ENCODE measurements around the gene MTCL3.

MTCL3 gene

DNA sequence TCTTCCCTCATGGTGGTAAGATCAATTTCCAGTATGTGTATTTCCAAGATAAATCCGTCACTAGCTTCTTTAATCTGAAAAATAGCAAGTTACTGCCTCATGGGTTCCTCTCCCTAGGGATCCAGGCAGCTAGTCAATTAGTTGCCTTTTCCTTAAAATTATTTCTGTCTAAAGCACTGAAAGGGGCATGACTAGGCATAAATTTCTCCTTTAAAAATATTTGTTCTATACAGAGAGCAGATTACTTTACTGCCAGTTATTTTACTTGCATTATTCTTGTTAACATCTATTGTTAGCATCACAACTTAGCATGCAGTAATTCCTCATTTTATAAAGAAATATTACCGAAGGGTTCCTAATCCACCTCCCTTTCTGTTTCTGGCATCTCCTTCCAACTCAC lies 1.4 kb downstream of the MTCL3 start:
- Histone ChIP-seq H3K79me2 (ENCODE audit: insufficient read depth, low read length) (no peaks in the 10 kb centered on the region), H3K9me3 (ENCODE audit: insufficient read depth, low read length, severe bottlenecking) (no peaks in the 10 kb centered on the region), H3K36me3 (ENCODE audit: insufficient read depth, low read length) (no peaks in the 10 kb centered on the region), H3K9ac (ENCODE audit: low read depth, low read length) (no peak overlapping the region), H3K4me3 (ENCODE audit: low read depth in 1 of 2, low read length in 2 of 2) (no peak overlapping the region), H2AFZ (ENCODE audit: low read depth, low read length) (no peak overlapping the region), H3K4me2 (ENCODE audit: insufficient read depth, low read length) (no peak overlapping the region), H3K27ac (ENCODE audit: low read length) (no peak overlapping the region), H3K27me3 (ENCODE audit: insufficient read depth, low read length, poor library complexity) (peaks cover 10% of the 10 kb centered on the region), H3K4me1 (ENCODE audit: insufficient read depth, low read length) (peaks cover 28% of the 10 kb centered on the region), H4K20me1 (ENCODE audit: insufficient read depth, low read length) (peaks cover 5% of the 10 kb centered on the region)
- DNase-seq (no peak), ATAC-seq (ENCODE audit: insufficient read depth, low read depth) (no peak)
- TF ChIP-seq, protein P1, sequence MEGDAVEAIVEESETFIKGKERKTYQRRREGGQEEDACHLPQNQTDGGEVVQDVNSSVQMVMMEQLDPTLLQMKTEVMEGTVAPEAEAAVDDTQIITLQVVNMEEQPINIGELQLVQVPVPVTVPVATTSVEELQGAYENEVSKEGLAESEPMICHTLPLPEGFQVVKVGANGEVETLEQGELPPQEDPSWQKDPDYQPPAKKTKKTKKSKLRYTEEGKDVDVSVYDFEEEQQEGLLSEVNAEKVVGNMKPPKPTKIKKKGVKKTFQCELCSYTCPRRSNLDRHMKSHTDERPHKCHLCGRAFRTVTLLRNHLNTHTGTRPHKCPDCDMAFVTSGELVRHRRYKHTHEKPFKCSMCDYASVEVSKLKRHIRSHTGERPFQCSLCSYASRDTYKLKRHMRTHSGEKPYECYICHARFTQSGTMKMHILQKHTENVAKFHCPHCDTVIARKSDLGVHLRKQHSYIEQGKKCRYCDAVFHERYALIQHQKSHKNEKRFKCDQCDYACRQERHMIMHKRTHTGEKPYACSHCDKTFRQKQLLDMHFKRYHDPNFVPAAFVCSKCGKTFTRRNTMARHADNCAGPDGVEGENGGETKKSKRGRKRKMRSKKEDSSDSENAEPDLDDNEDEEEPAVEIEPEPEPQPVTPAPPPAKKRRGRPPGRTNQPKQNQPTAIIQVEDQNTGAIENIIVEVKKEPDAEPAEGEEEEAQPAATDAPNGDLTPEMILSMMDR (IDR thresholded peaks at IDR 0.05; ENCODE audit: borderline replicate concordance, extremely low read depth, low read length, poor library complexity, severe bottlenecking): no peak
- TF ChIP-seq EZH2 (IDR thresholded peaks at IDR 0.05; ENCODE audit: borderline replicate concordance, low read depth, low read length, severe bottlenecking): no peak

DNA sequence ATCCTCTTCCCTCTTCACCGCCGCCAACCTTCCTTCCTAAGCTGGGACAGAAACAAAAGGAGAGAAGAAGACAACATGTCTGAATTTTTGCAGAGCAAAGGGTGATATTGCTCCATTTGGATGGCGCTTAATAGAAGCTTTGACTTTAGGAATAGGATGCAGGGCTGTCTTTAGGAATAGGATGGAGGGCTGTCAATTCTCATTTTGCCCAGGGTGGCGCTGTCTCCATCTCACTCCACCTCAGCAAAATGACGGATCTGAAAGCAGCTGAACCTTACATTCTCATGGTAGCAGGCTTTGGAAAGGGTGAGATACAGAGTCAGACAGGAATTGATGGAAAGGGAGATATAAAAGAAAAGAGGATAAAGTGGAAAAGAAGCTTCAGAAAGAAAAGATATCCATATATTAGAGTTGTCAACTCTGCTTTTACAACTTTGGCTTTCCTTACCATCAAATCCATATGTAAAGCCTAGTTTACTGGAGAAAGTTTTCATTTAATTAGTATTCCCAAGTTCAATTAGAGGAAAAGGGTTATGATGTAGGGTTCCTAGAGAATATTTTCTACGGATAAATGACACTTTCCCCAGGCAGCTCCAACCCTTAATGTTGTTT lies 2.4 kb downstream of the MTCL3 start:
- Histone ChIP-seq H3K36me3 (ENCODE audit: insufficient read depth, low read length) (no peaks in the 10 kb centered on the region), H3K4me3 (ENCODE audit: low read depth in 1 of 2, low read length in 2 of 2) (peak overlapping the region; percentile 32 to 62; a peak in 3 of 4 replicates), H3K9ac (ENCODE audit: low read depth, low read length) (peak overlapping the region; percentile 50; the same call in 1 of the 2 replicates), H3K4me1 (ENCODE audit: insufficient read depth, low read length) (peaks cover 28% of the 10 kb centered on the region), H3K27me3 (ENCODE audit: insufficient read depth, low read length, poor library complexity) (peaks cover 10% of the 10 kb centered on the region), H2AFZ (ENCODE audit: low read depth, low read length) (peak overlapping the region; percentile 66; the same call in 1 of the 2 replicates), H3K4me2 (ENCODE audit: insufficient read depth, low read length) (peak overlapping the region; percentile 88), H3K9me3 (ENCODE audit: insufficient read depth, low read length, severe bottlenecking) (no peaks in the 10 kb centered on the region), H3K27ac (ENCODE audit: low read length) (no peak overlapping the region), H4K20me1 (ENCODE audit: insufficient read depth, low read length) (peaks cover 5% of the 10 kb centered on the region), H3K79me2 (ENCODE audit: insufficient read depth, low read length) (no peaks in the 10 kb centered on the region)
- DNase-seq (peak; percentile 49), ATAC-seq (ENCODE audit: insufficient read depth, low read depth) (peak; percentile 39)
- TF ChIP-seq, protein P1 (IDR thresholded peaks at IDR 0.05; ENCODE audit: borderline replicate concordance, extremely low read depth, low read length, poor library complexity, severe bottlenecking): peak; percentile 72
- TF ChIP-seq EZH2 (IDR thresholded peaks at IDR 0.05; ENCODE audit: borderline replicate concordance, low read depth, low read length, severe bottlenecking): no peak

DNA sequence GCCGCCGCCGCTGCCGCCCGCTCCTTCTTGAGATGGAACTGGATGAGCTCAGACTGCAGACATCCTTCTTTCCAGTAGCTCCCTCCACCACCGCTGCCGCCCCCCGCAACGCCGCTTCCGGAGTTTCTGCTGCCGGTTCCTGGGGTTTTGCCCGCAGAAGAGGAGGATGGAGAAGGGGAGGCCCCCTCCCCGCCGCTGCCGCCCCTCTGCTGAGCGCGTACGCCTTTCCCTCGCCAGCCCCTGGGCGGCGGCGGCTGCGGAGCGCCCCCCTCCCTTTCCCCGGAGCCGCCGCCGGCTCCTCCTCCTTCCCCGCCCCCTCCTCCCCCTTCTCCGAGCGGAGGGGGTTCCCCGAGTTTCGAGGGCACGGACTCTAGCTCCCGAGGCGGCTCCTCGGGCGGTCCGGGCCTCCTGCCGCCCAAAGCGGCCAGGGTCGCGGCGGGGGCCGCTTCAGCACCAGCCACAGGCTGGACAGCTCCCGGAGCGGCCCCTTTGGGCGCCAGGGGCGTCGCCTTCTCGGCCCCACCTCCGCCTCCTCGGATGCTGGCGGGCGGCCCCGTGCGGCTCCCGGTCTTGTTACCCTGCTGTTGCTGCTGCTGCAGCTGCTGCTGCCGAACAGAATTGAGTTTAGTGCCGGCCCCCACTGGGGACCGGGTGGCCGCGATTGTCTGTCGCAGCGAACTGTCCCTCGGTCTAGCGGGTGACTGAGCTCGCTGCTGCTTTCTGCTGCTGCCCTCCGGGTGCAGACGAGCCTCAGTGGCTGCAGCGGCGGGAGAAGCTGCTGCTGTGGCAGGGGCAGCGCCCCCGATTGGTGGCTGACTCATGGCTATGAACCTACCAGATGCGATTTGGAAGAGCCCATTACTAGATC lies 3.1 kb downstream of the MTCL3 start:
- no peak overlapping the region for H3K27ac ChIP-seq (ENCODE audit: low read length)
- H3K4me3 ChIP-seq (ENCODE audit: low read depth in 1 of 2, low read length in 2 of 2): peak overlapping the region; percentile 32 to 62; a peak in 3 of 4 replicates
- peak overlapping the region; percentile 88 for H3K4me2 ChIP-seq (ENCODE audit: insufficient read depth, low read length)
- no peaks in the 10 kb centered on the region for H3K79me2 ChIP-seq (ENCODE audit: insufficient read depth, low read length)
- H3K36me3 ChIP-seq (ENCODE audit: insufficient read depth, low read length): no peaks in the 10 kb centered on the region
- peak overlapping the region; percentile 66; the same call in 1 of the 2 replicates for H2AFZ ChIP-seq (ENCODE audit: low read depth, low read length)
- peaks cover 10% of the 10 kb centered on the region for H3K27me3 ChIP-seq (ENCODE audit: insufficient read depth, low read length, poor library complexity)
- peaks cover 5% of the 10 kb centered on the region for H4K20me1 ChIP-seq (ENCODE audit: insufficient read depth, low read length)
- DNase-seq (peak; percentile 83), ATAC-seq (ENCODE audit: insufficient read depth, low read depth) (peak; percentile 84)
- H3K4me1 ChIP-seq (ENCODE audit: insufficient read depth, low read length): peaks cover 28% of the 10 kb centered on the region
- H3K9ac ChIP-seq (ENCODE audit: low read depth, low read length): peak overlapping the region; percentile 50
- TF ChIP-seq, protein P1 (IDR thresholded peaks at IDR 0.05; ENCODE audit: borderline replicate concordance, extremely low read depth, low read length, poor library complexity, severe bottlenecking): peak; percentile 29
- TF ChIP-seq EZH2 (IDR thresholded peaks at IDR 0.05; ENCODE audit: borderline replicate concordance, low read depth, low read length, severe bottlenecking): no peak
- H3K9me3 ChIP-seq (ENCODE audit: insufficient read depth, low read length, severe bottlenecking): no peaks in the 10 kb centered on the region
